Measurements from ENCODE around the gene HDLBP.

DNA sequence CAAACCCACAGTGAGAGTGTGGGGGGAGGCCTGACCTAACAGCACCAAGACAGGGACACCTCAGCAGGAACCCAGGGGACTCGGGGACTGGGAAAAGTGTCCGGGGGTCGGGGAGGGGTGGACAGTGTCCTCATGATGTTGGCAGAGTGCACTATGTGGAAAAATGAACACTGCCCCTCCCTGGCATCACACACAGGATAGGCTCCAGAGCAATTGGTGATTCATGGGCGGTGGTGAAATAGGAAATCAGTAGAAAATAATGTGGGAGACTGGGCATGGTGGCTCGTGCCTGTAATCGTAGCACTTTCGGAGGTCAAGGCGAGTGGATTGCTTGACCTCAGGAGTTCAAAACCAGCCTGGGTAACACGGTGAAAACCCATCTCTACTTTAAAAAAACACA lies 130.6 kb downstream of the HDLBP start:
- TF ChIP-seq, protein P1, sequence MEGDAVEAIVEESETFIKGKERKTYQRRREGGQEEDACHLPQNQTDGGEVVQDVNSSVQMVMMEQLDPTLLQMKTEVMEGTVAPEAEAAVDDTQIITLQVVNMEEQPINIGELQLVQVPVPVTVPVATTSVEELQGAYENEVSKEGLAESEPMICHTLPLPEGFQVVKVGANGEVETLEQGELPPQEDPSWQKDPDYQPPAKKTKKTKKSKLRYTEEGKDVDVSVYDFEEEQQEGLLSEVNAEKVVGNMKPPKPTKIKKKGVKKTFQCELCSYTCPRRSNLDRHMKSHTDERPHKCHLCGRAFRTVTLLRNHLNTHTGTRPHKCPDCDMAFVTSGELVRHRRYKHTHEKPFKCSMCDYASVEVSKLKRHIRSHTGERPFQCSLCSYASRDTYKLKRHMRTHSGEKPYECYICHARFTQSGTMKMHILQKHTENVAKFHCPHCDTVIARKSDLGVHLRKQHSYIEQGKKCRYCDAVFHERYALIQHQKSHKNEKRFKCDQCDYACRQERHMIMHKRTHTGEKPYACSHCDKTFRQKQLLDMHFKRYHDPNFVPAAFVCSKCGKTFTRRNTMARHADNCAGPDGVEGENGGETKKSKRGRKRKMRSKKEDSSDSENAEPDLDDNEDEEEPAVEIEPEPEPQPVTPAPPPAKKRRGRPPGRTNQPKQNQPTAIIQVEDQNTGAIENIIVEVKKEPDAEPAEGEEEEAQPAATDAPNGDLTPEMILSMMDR (conservative IDR thresholded peaks at IDR 0.05; ENCODE audit: low read depth, low read length), result no peak
- no peak for TF ChIP-seq POLR2A (IDR thresholded peaks at IDR 0.05; ENCODE audit: low read depth, low read length)
- TF ChIP-seq RAD21 (IDR thresholded peaks at IDR 0.05; ENCODE audit: low read length), result no peak
